DOHH2 (cell line): Measurements from ENCODE around the gene MGAT4D.

Experiments used
- CTCF ChIP-seq: fragments of 200-600 bp; sonication (generic); IDR thresholded peaks from one replicate; pipeline ENCODE4 v1.5.1; 2014; ENCODE audit warnings: antibody characterized with exemption, mild to moderate bottlenecking, low read depth, low read length; ENCODE audit not compliant: poor library complexity, severe bottlenecking
- EZH2phosphoT487 ChIP-seq: fragments of 200-600 bp; sonication (generic); IDR thresholded peaks from 2 replicates; pipeline ENCODE4 v1.6.1; 2017; ENCODE audit warnings: borderline replicate concordance, mild to moderate bottlenecking, antibody characterized with exemption, low read length, moderate library complexity, mixed read lengths

GRCh38 chr4:140448830-140449229, 49.3 kb downstream of the MGAT4D start:
- TF ChIP-seq CTCF (no peak), EZH2phosphoT487 (no peak)
